IMR-90 (cell line): Measurements from ENCODE around the gene TK2. TPM values are rescaled to one million over a fixed set of nuclear protein-coding genes. Genes with fewer than 3 reads are reported as not detected.

Source experiments
- ATAC-seq: fragments of 200-7000 bp; cut with Tn5 transposase; 2 replicates; pipeline ENCODE4 v1.9.1; 2020; ENCODE audit warnings: low read depth, mild to moderate bottlenecking, moderate library complexity
- BruUV-seq: library from RNA; stranded (reverse); fragments of 400-500 nt; replicated peaks from 2 replicates; lab custom pipeline; 2021; lab: Mats Ljungman, UMichigan
- CTCF ChIA-PET: fragments of 300-600 bp; formaldehyde crosslinking; extraction: SDS; loops from one replicate; lab custom pipeline; 2021; ENCODE audit warnings: antibody characterized with exemption; lab: Yijun Ruan, JAX
- POLR2A ChIA-PET: fragments of 300-600 bp; sonication (Branson Sonifier 250); formaldehyde crosslinking; loops from one replicate; lab custom pipeline; 2022; ENCODE audit warnings: antibody characterized with exemption; ENCODE audit not compliant: unreplicated experiment; lab: Charles Lee
- DNase-seq: peaks from one replicate; pipeline ENCODE4 v3.0.0; 2013
- H2AFZ ChIP-seq: replicated peaks from 2 replicates; pipeline ENCODE3; 2013; ENCODE audit warnings: low read length, mild to moderate bottlenecking; ENCODE audit not compliant: poor library complexity
- H2AK5ac ChIP-seq: 2 replicates; pipeline ENCODE4 v1.6.1; 2013; ENCODE audit warnings: low read depth, low read length, inconsistent platforms
- H2AK9ac ChIP-seq: replicated peaks from 2 replicates; pipeline ENCODE3; 2013; ENCODE audit warnings: mild to moderate bottlenecking, low read depth, low read length, moderate library complexity; ENCODE audit not compliant: poor library complexity
- H2BK120ac ChIP-seq: 2 replicates; pipeline ENCODE4 v1.6.1; 2013; ENCODE audit warnings: low read depth, low read length, inconsistent platforms
- H2BK15ac ChIP-seq: 3 replicates; pipeline ENCODE4 v1.6.1; 2013; ENCODE audit warnings: low read depth, low read length, inconsistent platforms
- H2BK20ac ChIP-seq: 2 replicates; pipeline ENCODE4 v1.6.1; 2013; ENCODE audit warnings: low read depth, mild to moderate bottlenecking, inconsistent platforms, low read length, moderate library complexity
- H2BK5ac ChIP-seq: 2 replicates; pipeline ENCODE4 v1.6.1; 2013; ENCODE audit warnings: mild to moderate bottlenecking, low read depth, low read length, inconsistent platforms; ENCODE audit not compliant: poor library complexity, severe bottlenecking
- H3K14ac ChIP-seq: replicated peaks from 2 replicates; pipeline ENCODE4 v1.6.1; 2013; ENCODE audit warnings: low read depth, low read length, inconsistent platforms
- H3K18ac ChIP-seq: 2 replicates; pipeline ENCODE4 v1.6.1; 2013; ENCODE audit warnings: low read depth, low read length, control low read depth
- H3K23ac ChIP-seq: 2 replicates; pipeline ENCODE4 v1.6.1; 2013; ENCODE audit warnings: low read depth, low read length, inconsistent platforms
- H3K27ac ChIP-seq: 2 replicates; pipeline ENCODE4 v1.5.1; 2013; ENCODE audit warnings: mild to moderate bottlenecking, control low read depth, low read length; ENCODE audit not compliant: insufficient read depth
- H3K27me3 ChIP-seq: 2 replicates; pipeline ENCODE4 v1.6.1; 2013; ENCODE audit warnings: low read length; ENCODE audit not compliant: control insufficient read depth, insufficient read depth
- H3K36me3 ChIP-seq: 2 replicates; pipeline ENCODE4 v1.6.1; 2013; ENCODE audit warnings: low read length, mixed read lengths; ENCODE audit not compliant: control insufficient read depth, insufficient read depth
- H3K4ac ChIP-seq: 2 replicates; pipeline ENCODE4 v1.6.1; 2013; ENCODE audit warnings: low read depth, low read length, inconsistent platforms
- H3K4me1 ChIP-seq: 2 replicates; pipeline ENCODE4 v1.6.1; 2013; ENCODE audit warnings: low read length, mixed read lengths; ENCODE audit not compliant: control insufficient read depth, insufficient read depth
- H3K4me2 ChIP-seq: 2 replicates; pipeline ENCODE4 v1.6.1; 2013; ENCODE audit warnings: low read depth, mild to moderate bottlenecking, control low read depth, low read length, moderate library complexity
- H3K4me3 ChIP-seq: 2 replicates; pipeline ENCODE4 v1.5.1; 2013; ENCODE audit warnings: low read depth, mild to moderate bottlenecking, control low read depth, low read length, moderate library complexity; ENCODE audit not compliant: insufficient read depth
- H3K56ac ChIP-seq: 2 replicates; pipeline ENCODE4 v1.6.1; 2013; ENCODE audit warnings: low read length, inconsistent platforms; ENCODE audit not compliant: insufficient read depth; ENCODE audit errors: extremely low read depth
- H3K79me1 ChIP-seq, 2 experiments: 2 replicates each; pipeline ENCODE4 v1.6.1; 2013; ENCODE audit warnings: low read length in 2 of 2, inconsistent platforms in 1 of 2, low read depth in 1 of 2
- H3K9ac ChIP-seq: 2 replicates; pipeline ENCODE4 v1.6.1; 2013; ENCODE audit warnings: low read depth, low read length, control low read depth
- H3K9me1 ChIP-seq: 2 replicates; pipeline ENCODE4 v1.6.1; 2013; ENCODE audit warnings: low read length, inconsistent platforms; ENCODE audit not compliant: insufficient read depth
- H3K9me3 ChIP-seq: 2 replicates; pipeline ENCODE4 v1.6.1; 2013; ENCODE audit warnings: low read length; ENCODE audit not compliant: control insufficient read depth, insufficient read depth
- H4K20me1 ChIP-seq: 2 replicates; pipeline ENCODE4 v1.6.1; 2013; ENCODE audit warnings: low read length, inconsistent platforms; ENCODE audit not compliant: insufficient read depth
- H4K5ac ChIP-seq: 2 replicates; pipeline ENCODE4 v1.6.1; 2013; ENCODE audit warnings: mild to moderate bottlenecking, low read depth, low read length, control low read depth
- H4K8ac ChIP-seq, 2 experiments: 2 replicates each; pipeline ENCODE4 v1.6.1; 2013; ENCODE audit warnings: low read depth in 2 of 2, low read length in 2 of 2, control low read depth in 1 of 2, inconsistent platforms in 1 of 2
- H4K91ac ChIP-seq: 2 replicates; pipeline ENCODE4 v1.6.1; 2013; ENCODE audit warnings: low read depth, low read length, inconsistent platforms; ENCODE audit not compliant: insufficient read depth
- BHLHE40 ChIP-seq: fragments of 150-350 bp; IDR thresholded peaks from 2 replicates; pipeline ENCODE4 v1.6.1; 2016; ENCODE audit warnings: mild to moderate bottlenecking, low read depth, low read length
- CEBPB ChIP-seq: IDR thresholded peaks from 2 replicates; pipeline ENCODE4 v1.6.1; 2012; ENCODE audit warnings: low read depth, low read length, improper control_type of control experiment
- FOS ChIP-seq: fragments of 150-350 bp; IDR thresholded peaks from 2 replicates; pipeline ENCODE4 v1.6.1; 2016; ENCODE audit warnings: low read depth, low read length
- MAFK ChIP-seq: IDR thresholded peaks from 2 replicates; pipeline ENCODE4 v1.6.1; 2012; ENCODE audit warnings: low read depth, low read length, improper control_type of control experiment
- NFE2L2 ChIP-seq: fragments of 150-350 bp; IDR thresholded peaks from 2 replicates; pipeline ENCODE4 v1.6.1; 2016; ENCODE audit warnings: low read depth, mild to moderate bottlenecking, low read length
- POLR2A ChIP-seq: IDR thresholded peaks from 2 replicates; pipeline ENCODE4 v1.6.1; 2012; ENCODE audit warnings: mild to moderate bottlenecking, low read depth, low read length
- RAD21 ChIP-seq: IDR thresholded peaks from 2 replicates; pipeline ENCODE4 v1.6.1; 2012; ENCODE audit warnings: low read length, improper control_type of control experiment
- RCOR1 ChIP-seq: IDR thresholded peaks from 2 replicates; pipeline ENCODE4 v1.6.1; 2012; ENCODE audit warnings: mild to moderate bottlenecking, low read length, improper control_type of control experiment; ENCODE audit not compliant: insufficient replicate concordance
- RFX5 ChIP-seq: IDR thresholded peaks from 2 replicates; pipeline ENCODE4 v1.8.0; 2012; ENCODE audit warnings: low read depth, mild to moderate bottlenecking, low read length, moderate library complexity
- WGBS, 2 experiments: methylation state at CpG; one replicate each; pipeline versions ENCODE4 v1.1.5 to v1.1.7; 2013; ENCODE audit warnings: missing lambda C conversion rate in 2 of 2; ENCODE audit not compliant: insufficient read length in 1 of 2; ENCODE audit errors: extremely low coverage in 2 of 2; 5-methylcytosine and 5-hydroxymethylcytosine counted together
- dilution Hi-C: fragments of 300-500 bp; cut with HindIII; formaldehyde crosslinking; loops from one replicate; pipeline ENCODE4 v1.14.3; 2018; ENCODE audit warnings: low sequenced_read_pairs; ENCODE audit not compliant: unreplicated experiment
- in situ Hi-C: fragments of 300-500 bp; cut with MboI; formaldehyde crosslinking; loops from 3 replicates; pipeline ENCODE4 v1.14.3; 2019; ENCODE audit warnings: low sequenced_read_pairs, inconsistent platforms, mixed read lengths
- intact Hi-C: fragments of 100-400 bp; cut with micrococcal nuclease; formaldehyde crosslinking; loops from 2 replicates; pipeline ENCODE4 v1.10.0; 2022
- polyA plus RNA-seq, 3 experiments: library from polyadenylated mRNA; depleted of rRNA; stranded (reverse); fragments of >200 nt; gene quantifications; 2 replicates each; pipeline ENCODE4 v1.2.3, GENCODE V29; 2012; ENCODE audit warnings: low replicate concordance in 1 of 3
- total RNA-seq: library from RNA; depleted of rRNA; stranded (reverse); fragments of >200 nt; gene quantifications from 2 replicates; pipeline ENCODE4 v1.2.3, GENCODE V29; 2012
- TF ChIP-seq, protein P1 (sequence below): conservative IDR thresholded peaks from 2 replicates; pipeline ENCODE4 v1.5.1; 2012; ENCODE audit warnings: mild to moderate bottlenecking, low read depth, low read length, improper control_type of control experiment

Gene TK2
- total and polyA plus RNA-seq, 2 of the 4 experiments (the other 2 are of a cell fraction) = 14.7 to 16.5 TPM

DNA sequence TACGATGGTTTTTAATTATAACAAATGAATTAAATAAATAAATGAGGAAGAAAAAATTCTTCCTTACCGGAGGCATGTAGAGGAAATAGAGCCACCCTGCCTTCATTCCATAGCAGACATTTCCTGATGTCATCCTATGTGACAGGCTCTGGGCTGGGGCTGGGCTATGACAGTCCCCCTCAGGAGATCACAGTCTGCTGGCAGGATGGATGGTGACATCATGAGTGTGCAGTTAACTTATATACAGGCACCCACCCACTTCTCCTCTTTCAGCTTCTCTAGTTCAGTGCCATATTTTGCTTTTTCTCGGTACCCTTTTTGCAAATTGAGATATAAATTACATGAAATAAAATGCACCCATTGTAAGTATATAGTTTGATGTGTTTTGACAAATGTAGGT, 48.2 kb upstream of the TK2 start:
- Histone ChIP-seq H2BK15ac (no peak overlapping the region), H3K27me3 (peaks cover 20% of the 10 kb centered on the region), H3K27ac (no peak overlapping the region), H2BK120ac (no peak overlapping the region), H2AK5ac (no peak overlapping the region), H2BK20ac (no peak overlapping the region), H2AK9ac (no peak overlapping the region), H3K56ac (no peak overlapping the region), H3K9me1 (no peaks in the 10 kb centered on the region), H4K20me1 (no peaks in the 10 kb centered on the region), H3K18ac (no peak overlapping the region), H3K4me1 (no peaks in the 10 kb centered on the region), H3K4me3 (no peak overlapping the region), H3K14ac (no peak overlapping the region), H2AFZ (no peak overlapping the region), H3K4me2 (no peak overlapping the region), H3K9me3 (peaks cover 13% of the 10 kb centered on the region), H3K4ac (no peak overlapping the region), H3K79me1 (no peaks in the 10 kb centered on the region), H3K23ac (no peak overlapping the region; the same call in 1 of the 2 replicates), H4K5ac (no peak overlapping the region), H3K36me3 (no peaks in the 10 kb centered on the region), H4K91ac (no peak overlapping the region), H4K8ac (no peak overlapping the region), H2BK5ac (no peak overlapping the region), H3K9ac (no peak overlapping the region)
- ChIA-PET CTCF (interaction anchor here (0.8 kb wide), 1 partner anchor 83 kb away, joined by 4 read pairs; no protein-coding TSS in a partner anchor), POLR2A (no interaction called here)
- TF ChIP-seq BHLHE40 (no peak), RAD21 (no peak), POLR2A (no peak), MAFK (no peak), RFX5 (no peak), RCOR1 (no peak), FOS (no peak), CEBPB (no peak), NFE2L2 (no peak)
- TF ChIP-seq, protein P1, sequence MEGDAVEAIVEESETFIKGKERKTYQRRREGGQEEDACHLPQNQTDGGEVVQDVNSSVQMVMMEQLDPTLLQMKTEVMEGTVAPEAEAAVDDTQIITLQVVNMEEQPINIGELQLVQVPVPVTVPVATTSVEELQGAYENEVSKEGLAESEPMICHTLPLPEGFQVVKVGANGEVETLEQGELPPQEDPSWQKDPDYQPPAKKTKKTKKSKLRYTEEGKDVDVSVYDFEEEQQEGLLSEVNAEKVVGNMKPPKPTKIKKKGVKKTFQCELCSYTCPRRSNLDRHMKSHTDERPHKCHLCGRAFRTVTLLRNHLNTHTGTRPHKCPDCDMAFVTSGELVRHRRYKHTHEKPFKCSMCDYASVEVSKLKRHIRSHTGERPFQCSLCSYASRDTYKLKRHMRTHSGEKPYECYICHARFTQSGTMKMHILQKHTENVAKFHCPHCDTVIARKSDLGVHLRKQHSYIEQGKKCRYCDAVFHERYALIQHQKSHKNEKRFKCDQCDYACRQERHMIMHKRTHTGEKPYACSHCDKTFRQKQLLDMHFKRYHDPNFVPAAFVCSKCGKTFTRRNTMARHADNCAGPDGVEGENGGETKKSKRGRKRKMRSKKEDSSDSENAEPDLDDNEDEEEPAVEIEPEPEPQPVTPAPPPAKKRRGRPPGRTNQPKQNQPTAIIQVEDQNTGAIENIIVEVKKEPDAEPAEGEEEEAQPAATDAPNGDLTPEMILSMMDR = no peak
- in situ Hi-C loops (no loop called here), intact Hi-C loops (no loop called here), dilution Hi-C loops (no loop called here)
- no TSS peak for BruUV-seq
- WGBS, 2 experiments = no CpG with 5 or more reads among the region's 3 CpGs
- ATAC-seq (no peak), DNase-seq (no peak)
